HepG2 (cell line): ENCODE results near the gene FBF1. TPM values are rescaled to one million over a fixed set of nuclear protein-coding genes. Genes with fewer than 3 reads are reported as not detected.

Source experiments
- AFF4 ChIP-seq: sonication (generic); formaldehyde crosslinking; IDR thresholded peaks from 2 replicates; pipeline ENCODE4 v1.4.0; 2020; ENCODE audit warnings: missing genetic modification reagents
- ARHGAP35 ChIP-seq: sonication (generic); formaldehyde crosslinking; IDR thresholded peaks from 2 replicates; pipeline ENCODE4 v1.9.0; 2022; ENCODE audit warnings: mild to moderate bottlenecking, inconsistent platforms, moderate library complexity, missing genetic modification reagents, borderline replicate concordance
- BATF2 ChIP-seq: sonication (generic); formaldehyde crosslinking; IDR thresholded peaks from 2 replicates; pipeline ENCODE4 v1.8.0; 2022; ENCODE audit warnings: mild to moderate bottlenecking, missing genetic modification reagents, moderate library complexity
- CSRNP2 ChIP-seq: sonication (generic); formaldehyde crosslinking; conservative IDR thresholded peaks from 2 replicates; pipeline ENCODE4 v1.8.0; 2022; ENCODE audit warnings: low read depth, missing genetic modification reagents
- HMGA1 ChIP-seq: sonication (generic); formaldehyde crosslinking; conservative IDR thresholded peaks from 2 replicates; pipeline ENCODE4 v1.4.0; 2020; ENCODE audit warnings: missing genetic modification reagents
- HOXA9 ChIP-seq: sonication (generic); formaldehyde crosslinking; IDR thresholded peaks from 2 replicates; pipeline ENCODE4 v1.8.1; 2022; ENCODE audit warnings: missing genetic modification reagents, mild to moderate bottlenecking, moderate library complexity, borderline replicate concordance
- MAFF ChIP-seq: IDR thresholded peaks from 2 replicates; pipeline ENCODE4 v1.6.1; 2011; ENCODE audit warnings: low read depth, low read length, improper control_type of control experiment
- MTF1 ChIP-seq: sonication (generic); formaldehyde crosslinking; IDR thresholded peaks from 2 replicates; pipeline ENCODE4 v1.5.0; 2020; ENCODE audit warnings: missing genetic modification reagents
- PTBP1 ChIP-seq: fragments of 200-400 bp; formaldehyde crosslinking; IDR thresholded peaks from 2 replicates; pipeline ENCODE4 v1.6.1; 2018; ENCODE audit warnings: low read length, low read depth; ENCODE audit not compliant: poor library complexity, severe bottlenecking
- RNF219 ChIP-seq: sonication (generic); formaldehyde crosslinking; IDR thresholded peaks from 2 replicates; pipeline ENCODE4 v1.5.0; 2020; ENCODE audit warnings: mild to moderate bottlenecking, missing genetic modification reagents
- SP2 ChIP-seq: sonication (generic); formaldehyde crosslinking; IDR thresholded peaks from 2 replicates; pipeline ENCODE4 v1.5.1; 2020; ENCODE audit warnings: mild to moderate bottlenecking, missing genetic modification reagents
- ZBTB39 ChIP-seq: sonication (generic); formaldehyde crosslinking; IDR thresholded peaks from 2 replicates; pipeline ENCODE4 v1.5.0; 2020; ENCODE audit warnings: missing genetic modification reagents
- ZBTB7B ChIP-seq: sonication (generic); formaldehyde crosslinking; IDR thresholded peaks from 2 replicates; pipeline ENCODE4 v1.4.0; 2020; ENCODE audit warnings: missing genetic modification reagents
- ZNF207 ChIP-seq: fragments of 450-650 bp; IDR thresholded peaks from 2 replicates; pipeline ENCODE4 v1.6.1; 2016; ENCODE audit warnings: antibody characterized with exemption, borderline replicate concordance
- ZNF260 ChIP-seq: sonication (generic); formaldehyde crosslinking; IDR thresholded peaks from 2 replicates; pipeline ENCODE4 v1.4.0; 2020; ENCODE audit warnings: missing genetic modification reagents, low read depth, mild to moderate bottlenecking, borderline replicate concordance
- ZNF556 ChIP-seq: sonication (generic); formaldehyde crosslinking; IDR thresholded peaks from 2 replicates; pipeline ENCODE4 v1.4.0; 2020; ENCODE audit warnings: mild to moderate bottlenecking, missing genetic modification reagents, borderline replicate concordance
- ZNF605 ChIP-seq: sonication (generic); formaldehyde crosslinking; IDR thresholded peaks from 2 replicates; pipeline ENCODE4 v1.8.0; 2022; ENCODE audit warnings: mild to moderate bottlenecking, missing genetic modification reagents
- ZNF629 ChIP-seq: sonication (generic); formaldehyde crosslinking; conservative IDR thresholded peaks from 2 replicates; pipeline ENCODE4 v1.5.0; 2020; ENCODE audit warnings: missing genetic modification reagents
- polyA plus RNA-seq, 8 experiments: library from polyadenylated mRNA; depleted of rRNA in 3 of 8; stranded (reverse) in 7 of 8; unstranded in 1 of 8; fragments of >200 nt; fragmentation: Illumina TruSeq in 4 of 8; extraction: Trizol in 4 of 8; gene quantifications; 2 replicates each; pipeline versions ENCODE4 v1.2.1 to v1.2.3, GENCODE V29; 2011 to 2016; ENCODE audit warnings: low read depth in 4 of 8, missing spikeins in 1 of 8, mixed read lengths in 1 of 8; ENCODE audit not compliant: insufficient read depth in 1 of 8
- total RNA-seq, 5 experiments: library from RNA; depleted of rRNA; stranded (reverse); fragments of >200 nt; fragmentation: Illumina TruSeq; extraction: Trizol; gene quantifications; 2 replicates each; pipeline ENCODE4 v1.2.3, GENCODE V29; 2016; ENCODE audit warnings: low read depth in 1 of 5

The FBF1 gene
- total and polyA plus RNA-seq, 2 of the 13 experiments (the other 11 are each of a cell fraction or from before 2014, with no cell fraction given) = 2.4 to 8.1 TPM

GRCh38 chr17:75976175-75976848 lies 35.5 kb upstream of the FBF1 start (continued):
- peak; percentile 70 for TF ChIP-seq RNF219 (CRISPR knock-in tag)
- no peak for TF ChIP-seq ZNF605
- TF ChIP-seq ZNF629 (CRISPR knock-in tag) = no peak
- TF ChIP-seq HMGA1 (CRISPR knock-in tag) = no peak
- no peak for TF ChIP-seq SP2 (CRISPR knock-in tag)
- no peak for TF ChIP-seq HOXA9 (CRISPR knock-in tag)
- TF ChIP-seq AFF4 (CRISPR knock-in tag) = no peak
- TF ChIP-seq ZNF260 (CRISPR knock-in tag) = no peak
- TF ChIP-seq BATF2 (CRISPR knock-in tag) = no peak
- TF ChIP-seq PTBP1 = no peak
- no peak for TF ChIP-seq CSRNP2
- TF ChIP-seq ARHGAP35 (CRISPR knock-in tag) = no peak
- no peak for TF ChIP-seq MAFF
- TF ChIP-seq ZNF556 = no peak
- no peak for TF ChIP-seq ZBTB7B
- no peak for TF ChIP-seq ZBTB39 (CRISPR knock-in tag)
- no peak for TF ChIP-seq ZNF207
- TF ChIP-seq MTF1 = no peak
